ENCODE data around the gene CDCA4.

- TF ChIP-seq CTCF (IDR thresholded peaks at IDR 0.05): no peak
- no peak for TF ChIP-seq POLR2A (IDR thresholded peaks at IDR 0.05)
These were observed 39.2 kb upstream of the CDCA4 start for GRCh38 chr14:105059925-105060565.

All from testis (tissue), 2 donors.